Coronary artery (tissue), 2 donors: ENCODE measurements around the gene MACROD2.

Source experiments
- DNase-seq: peaks from one replicate; pipeline ENCODE4 v3.0.0-alpha.2; 2017; ENCODE audit warnings: low spot score
- H3K27ac ChIP-seq, 2 donors: fragments of 200-600 bp; sonication (generic); one replicate each; pipeline ENCODE4 v1.5.1; 2016 to 2019
- H3K4me3 ChIP-seq: fragments of 200-600 bp; sonication (generic); 2 replicates; pipeline ENCODE4 v1.5.1; 2016; ENCODE audit warnings: mild to moderate bottlenecking, moderate library complexity
- TF ChIP-seq, protein P1 (sequence below): fragments of 200-600 bp; sonication (generic); IDR thresholded peaks from one replicate; pipeline ENCODE4 v1.5.1; 2019; ENCODE audit warnings: antibody characterized with exemption

The MACROD2 gene

DNA sequence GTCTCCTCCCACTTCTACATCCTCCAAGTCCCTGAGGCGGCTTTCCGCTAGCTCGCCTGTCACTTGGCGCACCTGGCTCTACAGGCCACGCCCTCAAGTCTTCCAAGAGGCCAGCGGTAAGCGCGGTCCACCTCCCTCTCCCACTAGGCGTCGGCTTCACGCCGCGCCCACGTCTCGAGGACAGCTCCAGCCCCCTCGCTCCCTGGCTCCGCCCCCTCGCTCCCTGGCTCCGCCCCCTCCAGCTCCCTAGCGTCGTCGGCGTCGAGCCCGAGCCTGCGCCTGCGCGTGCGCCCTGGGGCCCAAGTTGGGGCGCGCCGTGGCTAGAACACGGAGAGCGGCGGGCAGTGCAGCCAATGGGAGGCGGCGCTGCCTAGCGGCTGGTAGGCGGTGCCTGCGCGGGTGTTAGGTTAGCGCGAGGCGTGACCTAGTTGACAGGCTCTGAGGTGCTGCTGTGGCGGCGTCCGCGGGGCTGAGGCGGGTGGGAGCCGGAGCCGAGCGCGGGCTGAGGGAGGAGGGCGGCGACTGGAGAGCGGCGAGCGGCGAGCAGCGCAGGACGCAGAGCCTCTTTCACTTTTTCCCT, at the start of gene MACROD2:
MACROD2 (plus strand) TSS at position 431 of the 580 bp plus-strand sequence.
- Histone ChIP-seq H3K4me3 (peak within 1 kb of the TSS; percentile 96), H3K27ac (peak within 1 kb of the TSS; percentile 59 to 74)
- peak; percentile 91 for DNase-seq
- TF ChIP-seq, protein P1, sequence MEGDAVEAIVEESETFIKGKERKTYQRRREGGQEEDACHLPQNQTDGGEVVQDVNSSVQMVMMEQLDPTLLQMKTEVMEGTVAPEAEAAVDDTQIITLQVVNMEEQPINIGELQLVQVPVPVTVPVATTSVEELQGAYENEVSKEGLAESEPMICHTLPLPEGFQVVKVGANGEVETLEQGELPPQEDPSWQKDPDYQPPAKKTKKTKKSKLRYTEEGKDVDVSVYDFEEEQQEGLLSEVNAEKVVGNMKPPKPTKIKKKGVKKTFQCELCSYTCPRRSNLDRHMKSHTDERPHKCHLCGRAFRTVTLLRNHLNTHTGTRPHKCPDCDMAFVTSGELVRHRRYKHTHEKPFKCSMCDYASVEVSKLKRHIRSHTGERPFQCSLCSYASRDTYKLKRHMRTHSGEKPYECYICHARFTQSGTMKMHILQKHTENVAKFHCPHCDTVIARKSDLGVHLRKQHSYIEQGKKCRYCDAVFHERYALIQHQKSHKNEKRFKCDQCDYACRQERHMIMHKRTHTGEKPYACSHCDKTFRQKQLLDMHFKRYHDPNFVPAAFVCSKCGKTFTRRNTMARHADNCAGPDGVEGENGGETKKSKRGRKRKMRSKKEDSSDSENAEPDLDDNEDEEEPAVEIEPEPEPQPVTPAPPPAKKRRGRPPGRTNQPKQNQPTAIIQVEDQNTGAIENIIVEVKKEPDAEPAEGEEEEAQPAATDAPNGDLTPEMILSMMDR: no peak

DNA sequence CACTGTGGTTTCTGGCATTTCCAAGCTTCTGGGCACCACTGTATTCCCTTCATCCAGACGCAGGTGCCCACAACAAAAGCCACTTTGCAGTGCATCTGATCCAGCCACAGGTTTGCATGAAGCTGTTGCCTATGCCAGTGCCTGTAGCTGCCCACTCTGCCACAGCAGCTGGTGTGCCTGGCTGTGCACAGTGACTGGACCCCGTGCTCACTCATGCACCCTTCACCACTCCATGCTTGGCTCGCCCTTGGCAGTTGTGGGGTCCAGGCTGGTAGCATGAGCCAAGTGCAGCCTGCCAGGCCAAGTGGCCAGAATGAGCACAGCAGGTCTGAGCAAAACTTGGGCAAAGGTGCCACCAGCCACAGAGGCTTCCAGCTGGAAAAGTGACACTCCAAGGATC, 47.6 kb upstream of the MACROD2 start:
- no peak overlapping the region for H3K4me3 ChIP-seq
- no peak overlapping the region for H3K27ac ChIP-seq
- DNase-seq: no peak
- TF ChIP-seq, protein P1: no peak

DNA sequence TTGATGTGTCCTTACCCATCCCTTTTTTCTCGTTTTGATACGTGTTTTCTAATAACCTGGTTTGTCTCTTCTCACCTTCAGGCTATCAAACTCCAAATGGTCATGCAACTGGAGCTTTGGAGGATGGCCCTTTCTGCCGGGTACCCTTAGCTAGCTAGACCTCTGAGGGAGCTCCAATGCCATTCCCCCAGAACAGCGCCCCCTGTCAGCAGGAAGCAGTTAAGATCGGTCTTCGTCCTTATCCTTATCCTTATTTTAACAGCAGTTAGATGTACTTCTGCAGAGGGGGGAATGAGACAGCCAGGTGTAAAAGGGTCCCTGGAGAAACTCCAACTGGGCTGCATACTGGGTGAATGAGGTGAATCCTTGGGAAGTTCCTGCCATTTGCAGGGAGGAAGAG, 42.1 kb upstream of the MACROD2 start:
- DNase-seq: no peak
- TF ChIP-seq, protein P1: no peak
- no peak overlapping the region for H3K27ac ChIP-seq
- no peak overlapping the region for H3K4me3 ChIP-seq

DNA sequence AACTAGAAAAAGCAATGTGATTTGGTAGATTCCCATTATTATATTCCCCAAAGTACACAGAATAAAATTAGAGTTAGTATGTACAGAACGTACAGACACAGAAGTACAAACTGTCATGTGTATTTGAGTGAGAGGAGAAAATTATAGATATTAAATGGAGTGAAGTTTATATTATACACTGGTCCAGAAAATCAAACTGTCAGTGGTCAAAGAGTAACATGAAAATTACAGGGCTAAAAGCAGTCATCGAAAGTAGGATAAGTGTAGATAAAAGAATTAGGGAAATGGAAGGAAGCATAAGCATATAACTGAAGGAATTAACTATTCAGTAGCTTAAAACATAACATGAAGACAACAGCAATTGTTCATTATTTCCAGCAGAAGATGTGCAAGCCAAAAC, 35.2 kb upstream of the MACROD2 start:
- DNase-seq: no peak
- TF ChIP-seq, protein P1: no peak
- H3K4me3 ChIP-seq: no peak overlapping the region
- no peak overlapping the region for H3K27ac ChIP-seq

DNA sequence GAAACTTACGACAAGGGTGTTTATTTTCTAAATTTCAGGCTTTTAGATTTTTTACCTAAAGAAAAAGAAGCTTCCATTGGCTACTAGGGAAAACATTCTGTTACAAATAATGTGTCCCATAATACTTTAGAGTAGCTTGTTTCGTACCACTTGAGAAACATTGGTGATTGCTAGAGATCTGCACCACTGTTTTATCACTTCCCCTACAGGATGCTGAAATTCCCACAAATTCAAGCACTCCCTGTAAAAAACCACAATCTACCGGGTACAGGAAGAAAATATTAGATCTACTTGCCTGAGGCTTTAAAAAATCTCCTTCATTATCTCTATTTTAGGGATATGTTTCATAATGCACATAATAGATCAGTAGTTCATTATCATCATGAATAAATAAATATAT, 34.8 kb upstream of the MACROD2 start:
- DNase-seq: no peak
- TF ChIP-seq, protein P1: no peak

DNA sequence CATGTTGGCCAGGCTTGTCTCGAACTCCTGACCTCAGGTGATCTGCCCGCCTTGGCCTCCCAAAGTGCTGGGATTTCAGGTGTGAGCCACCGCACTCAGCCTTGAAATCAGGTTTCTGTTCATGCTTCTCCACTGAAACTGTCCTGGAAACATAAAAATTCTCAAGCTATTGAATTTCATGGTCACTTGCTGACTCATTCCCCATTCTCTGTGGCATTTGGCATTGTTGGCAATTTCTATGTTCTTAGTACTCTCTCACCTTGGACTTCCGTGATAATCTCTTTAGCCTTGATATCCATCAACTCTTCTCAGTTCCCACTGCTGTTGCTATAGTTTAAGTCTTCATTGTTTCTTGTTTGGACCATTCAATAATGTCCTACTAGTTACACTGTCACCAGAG, 11.1 kb upstream of the MACROD2 start:
- TF ChIP-seq, protein P1: no peak
- no peak for DNase-seq

More for the DNA sequence above, 34.8 kb upstream of the MACROD2 start:
- Histone ChIP-seq H3K4me3 (no peak overlapping the region), H3K27ac (no peak overlapping the region)

DNA sequence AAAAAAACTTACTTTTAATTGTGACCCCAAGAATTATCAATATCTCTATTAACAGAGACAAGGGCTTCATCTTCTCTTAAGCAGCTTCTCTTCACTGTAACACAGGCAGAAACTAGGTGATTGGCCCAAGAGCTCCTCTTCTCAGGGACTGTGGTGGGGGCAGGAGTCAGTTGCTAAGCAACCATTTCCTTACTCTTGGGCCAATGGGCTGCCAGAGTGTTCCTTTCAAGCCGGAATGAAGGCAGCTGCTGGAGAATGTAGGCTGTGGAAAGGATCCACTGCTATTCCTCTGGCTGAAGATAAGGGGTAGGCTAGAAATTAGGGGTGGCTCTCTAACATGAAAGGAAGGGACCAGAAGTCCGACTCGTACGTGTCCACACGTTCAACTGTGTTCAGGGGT, 4.9 kb upstream of the MACROD2 start, which contains the start of gene SEL1L2:
SEL1L2 (minus strand) TSS at position 150 of the 400 bp plus-strand sequence; CDS start at position 70, 80 bp downstream.
- H3K4me3 ChIP-seq: no peak within 1 kb of the TSS
- TF ChIP-seq, protein P1: no peak
- no peak for DNase-seq
- no peak within 1 kb of the TSS for H3K27ac ChIP-seq

More for the DNA sequence above, 11.1 kb upstream of the MACROD2 start:
- H3K4me3 ChIP-seq: no peak overlapping the region
- no peak overlapping the region for H3K27ac ChIP-seq
